Ovary (tissue), 9 donors: ENCODE results near the gene EBF4. TPM values are rescaled to one million over a fixed set of nuclear protein-coding genes. Genes with fewer than 3 reads are reported as not detected.

Experiments used
- DNase-seq, 5 donors: peaks; one replicate each; pipeline ENCODE4 v3.0.0-alpha.2; 2019 to 2020
- H3K27ac ChIP-seq, 2 donors: fragments of 200-600 bp; one replicate each; pipeline versions ENCODE4 v1.5.1 to v1.8.0; 2019 to 2022
- H3K27me3 ChIP-seq: fragments of 200-600 bp; one replicate; pipeline ENCODE4 v1.8.0; 2022
- H3K36me3 ChIP-seq: fragments of 200-600 bp; sonication (generic); one replicate; pipeline ENCODE4 v1.5.1; 2019
- H3K4me1 ChIP-seq: one replicate; pipeline ENCODE4 v1.8.1; 2013; ENCODE audit warnings: mild to moderate bottlenecking, moderate library complexity; ENCODE audit not compliant: insufficient read depth
- H3K4me3 ChIP-seq: fragments of 200-600 bp; sonication (generic); one replicate; pipeline ENCODE4 v1.5.1; 2017
- H3K9me3 ChIP-seq, 2 donors: fragments of 200-600 bp in 1 of 2; sonication (generic) in 1 of 2; one replicate each; pipeline versions ENCODE4 v1.5.1 to v1.8.1; 2013 to 2019; ENCODE audit warnings: mild to moderate bottlenecking in 1 of 2, moderate library complexity in 1 of 2
- CTCF ChIP-seq, 3 donors: fragments of 450-650 bp in 2 of 3; fragments of 200-600 bp in 1 of 3; IDR thresholded peaks; one replicate each; pipeline versions ENCODE4 v1.5.1 to v1.8.0; 2016 to 2022; ENCODE audit warnings: antibody characterized with exemption in 3 of 3, mild to moderate bottlenecking in 1 of 3
- EP300 ChIP-seq: sonication (generic); formaldehyde crosslinking; IDR thresholded peaks from one replicate; pipeline ENCODE4 v1.6.1; 2017; ENCODE audit warnings: antibody characterized with exemption
- POLR2A ChIP-seq: fragments of 450-650 bp; IDR thresholded peaks from one replicate; pipeline ENCODE4 v1.6.1; 2017; ENCODE audit warnings: antibody characterized with exemption, mild to moderate bottlenecking, moderate library complexity
- WGBS, 3 donors: extraction: QIAGEN DNeasy Blood & Tissue Kit in 1 of 3; methylation state at CpG; one replicate each; pipeline versions ENCODE4 v1.1.5 to v1.1.7; 2013 to 2017; 5-methylcytosine and 5-hydroxymethylcytosine counted together
- intact Hi-C, 4 donors: fragments of 100-400 bp; cut with DNase I; formaldehyde crosslinking; loops; one replicate each; pipeline versions ENCODE4 v1.11.0 to v1.15.1; 2022 to 2023
- polyA plus RNA-seq, 2 donors: library from polyadenylated mRNA; stranded (reverse); fragments of 200-250 nt in 1 of 2; fragments of 350-450 nt in 1 of 2; fragmentation: Illumina TruSeq in 1 of 2; extraction: RNeasy Lipid Tissue Mini Kit (QIAGEN cat#74804) in 1 of 2; gene quantifications; one replicate each; pipeline ENCODE4 v1.2.3, GENCODE V29; 2013 to 2014
- total RNA-seq, 7 donors: library from RNA; depleted of rRNA in 2 of 7; stranded (reverse); fragments of >200 nt in 2 of 7; fragmentation: NEBNext Ultra II Directional in 3 of 7; extraction: Animal tissue kit (Norgen Biotek cat#: 25700) in 3 of 7; gene quantifications; one replicate each; pipeline versions ENCODE4 v1.1.0 to v1.2.4, GENCODE V29; 2016 to 2023
- donor health status: DM: no; HTN: no; CAD: no; lungs with moderate emphysema.
- donor health status: DM: no; HTN: no; CAD: no.
- donor health status: Bipolar disorder and iron deficiency.
- donor health status: DM: yes; HTN: yes; CAD: no.
- donor health status: DM: no; HTN: no; CAD: no.
- donor health status: DM: yes; HTN: yes; CAD: no.

The EBF4 gene
- total and polyA plus RNA-seq, 9 donors = 9.4 to 67.7 (median 36.2) TPM

- DNase-seq = no peak
- Histone ChIP-seq H3K9me3 (peaks cover 0 to 4% of the 10 kb centered on the region in 2 donors), H3K4me3 (no peak overlapping the region), H3K4me1 (no peaks in the 10 kb centered on the region), H3K27me3 (no peaks in the 10 kb centered on the region), H3K27ac (no peak overlapping the region), H3K36me3 (no peaks in the 10 kb centered on the region)
- 31 to 50% (median 38%) methylated on average over 1 of the region's 1 CpG for WGBS, 3 donors
- TF ChIP-seq EP300 (no peak), POLR2A (no peak), CTCF (IDR thresholded peaks at IDR 0.05) (no peak)
- intact Hi-C loops = no loop called here
These were observed 37.2 kb downstream of the EBF4 start for GRCh38 chr20:2729791-2730190.

GRCh38 chr20:2734899-2735298 is 42.3 kb downstream of the EBF4 start:
- 89 to 90% (median 90%) methylated on average over 2 of the region's 2 CpGs for WGBS, 3 donors
- no peak overlapping the region for H3K27ac ChIP-seq
- no peaks in the 10 kb centered on the region for H3K4me1 ChIP-seq
- intact Hi-C loops = no loop called here
- H3K9me3 ChIP-seq = peaks cover 0 to 4% of the 10 kb centered on the region in 2 donors
- no peaks in the 10 kb centered on the region for H3K36me3 ChIP-seq
- H3K4me3 ChIP-seq = no peak overlapping the region
- TF ChIP-seq CTCF (IDR thresholded peaks at IDR 0.05) = no peak
- no peak for TF ChIP-seq POLR2A
- TF ChIP-seq EP300 = no peak
- H3K27me3 ChIP-seq = no peaks in the 10 kb centered on the region
- no peak for DNase-seq

- WGBS, 3 donors = 95 to 100% (median 98%) methylated on average over 3 of the region's 3 CpGs
- intact Hi-C loops = no loop called here
- no peak for DNase-seq
- no peak overlapping the region for H3K4me3 ChIP-seq
- H3K27me3 ChIP-seq = no peaks in the 10 kb centered on the region
- H3K4me1 ChIP-seq = no peaks in the 10 kb centered on the region
- no peak overlapping the region for H3K27ac ChIP-seq
- no peaks in the 10 kb centered on the region for H3K36me3 ChIP-seq
- H3K9me3 ChIP-seq = peaks cover 0 to 4% of the 10 kb centered on the region in 2 donors
- TF ChIP-seq CTCF (IDR thresholded peaks at IDR 0.05) (no peak), EP300 (no peak), POLR2A (no peak)
These were observed 43.9 kb downstream of the EBF4 start for GRCh38 chr20:2736441-2736840.

GRCh38 chr20:2738331-2739041 is 45.9 kb downstream of the EBF4 start:
- WGBS, 3 donors = 71 to 73% (median 73%) methylated on average over 8 of the region's 8 CpGs
- intact Hi-C loops = no loop called here
- no peaks in the 10 kb centered on the region for H3K4me1 ChIP-seq
- TF ChIP-seq CTCF (IDR thresholded peaks at IDR 0.05) = no peak
- TF ChIP-seq EP300 = no peak
- no peak for TF ChIP-seq POLR2A
- H3K4me3 ChIP-seq = no peak overlapping the region
- no peak overlapping the region for H3K27ac ChIP-seq
- no peaks in the 10 kb centered on the region for H3K36me3 ChIP-seq
- DNase-seq = no peak
- H3K9me3 ChIP-seq = no peaks in the 10 kb centered on the region
- H3K27me3 ChIP-seq = no peaks in the 10 kb centered on the region
